Endometrial microvascular endothelial cells (primary cell): Measurements from ENCODE around the gene BACH1. TPM values are rescaled to one million over a fixed set of nuclear protein-coding genes. Genes with fewer than 3 reads are reported as not detected.

Source experiments
- total RNA-seq: library from RNA; depleted of rRNA; stranded (reverse); fragments of >200 nt; gene quantifications from one replicate; pipeline ENCODE4 v1.2.3, GENCODE V29; 2015; ENCODE audit errors: inconsistent ontology term

Gene BACH1
- total RNA-seq, 1 donor from 2014 or later = 11.5 TPM

Other genes starting within 250 kb of the BACH1 start
- 268 TPM for gene CCT8, start 225.3 kb upstream of the BACH1 start, total RNA-seq
- gene MAP3K7CL, start 168.3 kb upstream of the BACH1 start, total RNA-seq = 6.8 TPM